T-helper 1 cell treated with Interleukin-12 subunit alpha and Interleukin-12 subunit beta and Interleukin-4 antibody, amounts not matched to agents 30 ng/mL and 1 ng/mL, for 36 hours (primary cell): Measurements from ENCODE around the gene LDB3. TPM values are rescaled to one million over a fixed set of nuclear protein-coding genes. Genes with fewer than 3 reads are reported as not detected.
"Not testable (repeated sequence)": the region's sequence is repeated elsewhere in the genome, so short reads cannot be mapped to it uniquely, and the experiment has no call there.

ENCODE experiments used
- intact Hi-C: fragments of 100-400 bp; cut with micrococcal nuclease; formaldehyde crosslinking; loops from one replicate; pipeline ENCODE4 v1.15.1; 2024
- total RNA-seq: library from RNA; stranded (reverse); gene quantifications from 2 replicates; pipeline ENCODE4 v1.2.3, GENCODE V29; 2022

LDB3 gene
- total RNA-seq, 1 donor from 2014 or later: not detected

DNA sequence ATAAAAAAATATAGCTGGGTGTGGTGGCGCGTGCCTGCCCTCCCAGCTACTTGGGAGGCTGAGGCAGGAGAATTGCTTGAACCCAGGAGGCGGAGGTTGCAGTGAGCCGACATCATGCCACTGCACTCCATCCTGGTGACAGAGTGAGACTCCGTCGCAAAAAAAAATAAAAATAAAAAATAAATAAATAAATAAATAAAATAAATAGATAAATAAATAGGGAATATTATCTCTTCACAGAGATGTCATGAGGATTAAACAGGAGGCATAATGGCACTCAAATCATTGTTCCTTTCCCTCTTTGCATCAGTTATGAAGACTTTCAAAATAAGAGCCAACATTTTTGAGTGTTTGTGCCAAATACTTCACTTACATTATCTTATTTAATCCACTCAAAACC lies 56.1 kb downstream of the LDB3 start:
- intact Hi-C loops: no loop called here

DNA sequence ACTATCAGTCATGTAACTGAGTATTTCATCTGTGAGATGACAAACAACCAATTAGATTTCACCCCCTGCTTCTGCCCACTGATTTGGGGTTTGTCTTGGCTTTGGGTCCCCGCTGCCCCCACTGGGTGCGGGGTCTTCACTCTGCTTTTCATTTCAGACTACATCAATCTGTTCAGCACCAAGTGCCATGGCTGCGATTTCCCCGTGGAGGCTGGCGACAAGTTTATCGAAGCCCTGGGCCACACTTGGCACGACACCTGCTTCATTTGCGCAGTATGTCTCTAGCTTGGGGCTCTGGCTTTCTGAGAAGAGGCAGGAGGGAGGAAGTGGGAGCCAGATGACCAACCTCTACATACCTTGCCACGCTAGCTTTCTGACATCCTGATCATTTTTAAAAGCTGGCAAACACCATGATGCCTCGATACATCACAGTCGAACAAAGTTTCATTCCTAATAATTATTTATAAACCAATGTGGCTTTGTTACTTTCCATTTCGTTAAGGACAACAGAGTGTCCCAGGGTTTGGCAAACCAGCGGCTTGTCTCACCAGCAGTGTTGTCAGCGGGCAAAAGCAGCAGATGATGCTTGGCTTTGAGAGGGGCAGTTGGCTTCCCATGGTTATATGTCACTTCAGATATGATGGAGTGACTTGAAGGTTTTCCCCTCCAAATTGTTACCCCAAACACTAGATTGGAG lies 57.8 kb downstream of the LDB3 start:
- intact Hi-C loops: no loop called here

GRCh38 chr10:86726677-86726999 lies 58.3 kb downstream of the LDB3 start:
- intact Hi-C loops: no loop called here

GRCh38 chr10:86727470-86727869 lies 59.2 kb downstream of the LDB3 start:
- intact Hi-C loops: no loop called here

- intact Hi-C loops: no loop called here
Observed at GRCh38 chr10:86728056-86728455, 59.7 kb downstream of the LDB3 start.

DNA sequence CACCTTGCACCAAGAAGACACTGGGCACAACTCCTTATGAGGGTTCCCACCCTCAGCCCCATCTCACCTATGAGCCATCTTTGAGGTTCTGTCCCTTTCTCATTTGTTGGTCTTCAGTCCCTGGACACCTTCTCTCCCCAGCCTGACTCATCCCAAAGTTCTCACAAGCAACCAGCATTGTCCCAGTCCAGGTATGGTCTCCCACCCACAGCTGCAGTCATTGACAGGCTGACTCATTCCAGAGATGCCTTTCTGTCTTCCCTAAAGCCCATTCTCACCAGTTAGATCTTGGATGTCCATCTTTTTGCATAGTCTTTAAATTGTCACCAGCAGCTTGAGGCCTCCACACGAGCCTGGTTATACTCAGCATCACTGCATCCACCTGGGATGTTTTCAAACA lies 61.4 kb downstream of the LDB3 start:
- intact Hi-C loops: no loop called here

- intact Hi-C loops: no loop called here
Observed at GRCh38 chr10:86730227-86730626, 61.9 kb downstream of the LDB3 start.

- intact Hi-C loops: no loop called here
Observed at GRCh38 chr10:86732771-86733170, 64.5 kb downstream of the LDB3 start.

- intact Hi-C loops: no loop called here
Observed at GRCh38 chr10:86733260-86733671, 65.0 kb downstream of the LDB3 start.

DNA sequence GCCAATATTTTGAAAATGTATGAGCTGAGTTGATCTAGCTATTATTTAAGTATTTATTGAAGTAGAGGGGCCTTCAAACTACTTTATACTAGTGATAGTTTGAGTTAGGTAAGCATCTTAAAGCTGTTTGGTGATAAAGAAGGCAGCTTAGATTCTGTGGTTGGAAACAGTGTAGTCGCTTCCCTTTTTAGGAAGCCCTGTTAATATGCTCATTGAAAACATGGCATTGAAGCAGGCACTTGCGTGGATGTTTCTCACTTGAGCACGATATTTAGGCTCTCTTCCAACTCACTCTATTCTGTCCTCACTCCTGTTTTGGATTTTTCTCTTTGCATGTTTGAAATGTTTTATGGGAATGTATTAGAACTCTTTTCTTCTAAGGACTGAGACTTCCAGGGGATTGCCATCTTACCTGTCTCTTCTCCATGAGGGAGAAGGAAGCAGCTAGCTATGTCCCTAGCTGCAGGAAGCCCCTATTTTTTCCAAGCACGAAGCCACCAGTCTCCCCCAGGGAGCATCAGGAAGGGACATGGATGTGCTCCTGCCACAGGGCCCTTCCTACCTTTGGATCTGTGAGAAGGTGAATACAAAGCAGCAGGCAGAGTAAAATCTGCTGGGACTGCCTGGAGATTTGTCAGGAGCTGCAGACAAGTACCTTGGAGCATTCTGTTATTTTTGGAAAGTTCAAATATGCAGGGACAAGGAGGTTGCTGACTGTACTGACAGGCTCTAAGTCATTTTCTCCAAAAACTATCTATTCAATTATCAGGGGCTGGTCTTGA lies 66.1 kb downstream of the LDB3 start:
- intact Hi-C loops: no loop called here

GRCh38 chr10:86735278-86735677 lies 67.0 kb downstream of the LDB3 start:
- intact Hi-C loops: not testable (repeated sequence)

DNA sequence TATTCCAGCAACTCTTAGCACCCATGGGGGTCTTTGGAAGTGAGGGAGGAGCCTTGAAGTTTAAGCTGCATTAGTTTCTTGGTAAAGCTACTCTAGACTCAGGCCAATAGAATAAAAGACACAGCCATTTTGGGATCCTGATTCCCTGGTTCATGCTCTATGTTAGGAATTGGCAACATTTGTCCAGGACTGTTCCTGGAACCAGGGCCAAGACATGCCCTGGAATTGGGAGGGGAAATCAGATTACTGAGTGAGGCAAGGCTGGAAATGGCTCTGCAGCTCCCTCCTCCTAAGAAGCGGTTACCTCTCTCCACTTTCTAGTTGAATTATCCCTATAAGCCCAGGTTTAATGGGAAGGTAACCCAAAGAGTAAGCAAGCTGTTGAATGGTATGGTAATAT lies 73.9 kb downstream of the LDB3 start:
- intact Hi-C loops: no loop called here

DNA sequence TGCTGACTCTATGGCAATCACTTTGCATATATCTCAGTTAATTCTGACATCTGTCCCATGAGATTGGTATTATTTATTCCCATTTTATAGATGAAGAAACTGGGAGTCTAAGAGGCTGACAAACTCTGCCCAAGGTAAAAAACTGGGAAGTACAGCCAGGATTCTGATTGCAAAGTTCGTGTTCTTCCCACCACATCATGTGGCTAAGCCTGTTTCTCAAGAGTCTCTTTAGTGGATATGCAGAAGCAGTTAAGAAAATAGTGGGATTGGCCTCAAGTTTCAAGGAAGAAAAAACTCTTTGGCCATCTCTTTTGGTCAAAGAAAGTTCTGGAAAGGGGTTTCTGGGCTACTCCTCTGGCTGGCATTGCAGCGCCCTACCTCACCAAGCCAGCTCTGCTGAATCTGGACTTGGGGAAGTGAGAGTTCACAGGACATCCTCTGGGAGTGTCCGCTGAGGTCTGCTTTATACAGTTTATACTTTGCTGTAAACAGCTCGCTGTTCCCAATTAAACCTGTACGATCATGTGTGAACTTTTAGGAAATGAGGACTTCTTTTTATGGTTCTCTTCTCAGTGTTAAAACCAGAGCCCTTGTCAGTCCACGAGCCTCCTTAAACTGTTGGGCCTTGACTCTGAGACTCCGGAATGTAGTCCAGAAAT lies 75.9 kb downstream of the LDB3 start:
- intact Hi-C loops: no loop called here

DNA sequence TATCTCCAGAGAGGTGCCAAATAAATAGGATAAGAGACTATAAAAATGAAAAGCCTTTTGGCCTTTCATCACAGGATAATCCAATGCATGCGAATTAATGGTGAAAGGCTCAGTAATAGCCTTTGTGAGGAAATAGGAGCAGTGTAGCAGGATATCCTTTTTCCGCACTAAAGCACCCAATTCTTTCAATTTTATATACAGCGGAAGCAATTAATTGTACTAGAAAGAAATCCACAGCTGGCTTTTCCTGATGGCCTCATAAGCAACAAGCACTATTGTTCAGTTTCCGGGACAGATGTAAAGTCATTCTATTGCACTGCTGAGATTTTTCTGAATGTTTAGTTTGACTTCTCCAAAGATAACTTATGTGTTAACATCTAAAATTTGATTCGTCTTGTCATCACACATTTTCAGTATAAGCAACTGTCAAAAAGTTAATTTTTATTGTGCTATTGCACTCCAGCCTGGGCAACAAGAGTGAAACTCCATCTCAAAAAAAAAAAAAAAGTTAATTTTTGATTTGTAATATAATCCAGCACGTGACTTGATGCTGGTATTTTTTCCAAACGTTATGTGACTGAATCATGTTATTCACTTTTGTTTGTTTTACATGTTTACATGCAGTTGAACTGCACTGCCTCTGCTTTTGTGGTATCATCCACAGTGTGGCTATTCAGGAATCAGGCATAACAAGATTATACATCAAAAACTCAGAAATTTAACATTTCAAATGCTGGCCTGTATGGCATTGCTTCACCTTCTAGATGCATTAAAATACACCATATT lies 79.7 kb downstream of the LDB3 start:
- intact Hi-C loops: no loop called here

DNA sequence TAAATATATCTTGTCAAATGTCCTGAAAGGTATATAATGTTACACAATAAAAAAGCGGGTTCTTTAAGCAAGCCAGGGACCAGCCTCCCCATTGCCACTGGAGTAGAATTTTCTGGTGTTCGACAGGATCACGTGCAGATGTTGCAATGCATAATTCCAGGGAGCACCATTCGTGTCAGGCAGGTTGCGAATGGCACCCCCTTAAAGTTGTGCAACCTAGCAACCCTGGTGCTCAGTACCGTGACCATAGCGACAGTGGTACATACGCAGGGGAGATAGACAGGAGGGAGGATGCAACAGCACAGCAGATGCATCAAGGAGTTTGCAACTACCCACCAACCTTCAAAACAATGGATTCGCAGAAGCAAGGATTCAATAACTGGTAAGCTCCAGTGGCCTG lies 81.5 kb downstream of the LDB3 start:
- intact Hi-C loops: loop anchor here (10.0 kb wide), 1 partner anchor 1065 kb away; the partner anchor contains the start of gene ATAD1

DNA sequence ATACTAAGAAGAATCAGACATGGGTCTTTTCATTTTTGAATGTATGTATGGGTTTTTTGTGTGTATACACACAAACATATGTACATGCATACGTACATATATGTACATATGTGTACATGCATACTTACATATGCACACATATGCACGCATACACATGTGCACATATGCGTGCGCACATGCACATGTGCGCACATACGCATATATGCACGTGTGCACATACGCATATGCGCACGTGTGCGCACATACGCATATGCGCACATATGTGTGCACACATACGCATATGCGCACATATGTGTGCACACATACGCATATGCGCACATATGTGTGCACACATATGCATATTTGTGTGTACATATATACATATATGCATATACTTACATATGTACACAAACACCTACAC lies 83.2 kb downstream of the LDB3 start:
- intact Hi-C loops: loop anchor here (10.0 kb wide), 1 partner anchor 1063 kb away; the partner anchor contains the start of gene ATAD1

DNA sequence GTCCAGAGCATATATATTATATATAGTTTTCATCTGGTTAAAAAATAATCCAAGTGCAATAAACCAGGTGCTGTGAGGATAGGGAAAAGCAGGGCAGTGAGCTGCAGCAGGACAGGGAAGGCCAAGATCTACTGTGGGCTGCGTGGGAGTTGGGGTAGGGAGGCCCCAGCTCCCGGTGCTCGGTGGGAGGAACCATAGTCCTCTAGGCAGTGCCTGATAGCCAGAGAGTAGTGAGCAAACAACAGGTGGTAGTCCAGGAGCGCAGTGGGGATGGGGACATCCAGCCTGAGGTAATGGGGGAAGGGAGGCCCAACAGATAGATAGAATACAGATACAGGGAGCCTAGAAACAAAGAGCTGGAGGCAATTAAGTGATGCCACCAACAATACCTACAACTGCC lies 84.0 kb downstream of the LDB3 start:
- intact Hi-C loops: loop anchor here (10.0 kb wide), 1 partner anchor 1062 kb away; the partner anchor contains the start of gene ATAD1

GRCh38 chr10:86753051-86753450 lies 84.7 kb downstream of the LDB3 start:
- intact Hi-C loops: loop anchor here (10.0 kb wide), 1 partner anchor 1062 kb away; the partner anchor contains the start of gene ATAD1

- intact Hi-C loops: loop anchor here (10.0 kb wide), 1 partner anchor 1061 kb away; the partner anchor contains the start of gene ATAD1
Observed at GRCh38 chr10:86753638-86754434, 85.5 kb downstream of the LDB3 start.

DNA sequence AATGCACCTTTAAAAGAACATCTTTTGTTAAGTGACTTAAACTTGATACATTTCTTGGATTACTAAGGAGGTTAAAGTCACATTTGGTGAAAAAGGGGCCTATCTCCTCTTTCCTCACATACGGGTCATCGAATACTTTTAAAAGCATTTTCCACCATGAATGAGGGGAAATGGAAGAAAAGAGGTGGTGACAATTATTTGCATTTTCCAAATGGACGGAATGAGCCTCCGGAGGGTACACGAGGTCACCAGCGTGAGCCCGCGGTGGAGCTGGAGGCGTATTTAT lies 87.1 kb downstream of the LDB3 start:
- intact Hi-C loops: loop anchor here (5.0 to 10.0 kb wide), 3 partner anchors 132 to 1059 kb away; partner anchors contain the start of gene ATAD1
